IMR-90 (cell line): Measurements from ENCODE around the gene PFKFB1.

ENCODE experiments used
- BHLHE40 ChIP-seq: fragments of 150-350 bp; IDR thresholded peaks from 2 replicates; pipeline ENCODE4 v1.6.1; 2016; ENCODE audit warnings: mild to moderate bottlenecking, low read depth, low read length
- CEBPB ChIP-seq: IDR thresholded peaks from 2 replicates; pipeline ENCODE4 v1.6.1; 2012; ENCODE audit warnings: low read depth, low read length, improper control_type of control experiment
- CHD1 ChIP-seq: IDR thresholded peaks from 2 replicates; pipeline ENCODE4 v1.6.1; 2012; ENCODE audit warnings: low read depth, low read length, improper control_type of control experiment
- CTCF ChIP-seq: conservative IDR thresholded peaks from 2 replicates; pipeline ENCODE4 v1.5.1; 2012; ENCODE audit warnings: mild to moderate bottlenecking, low read depth, low read length, improper control_type of control experiment
- FOS ChIP-seq: fragments of 150-350 bp; IDR thresholded peaks from 2 replicates; pipeline ENCODE4 v1.6.1; 2016; ENCODE audit warnings: low read depth, low read length
- MAFK ChIP-seq: IDR thresholded peaks from 2 replicates; pipeline ENCODE4 v1.6.1; 2012; ENCODE audit warnings: low read depth, low read length, improper control_type of control experiment
- MAZ ChIP-seq: IDR thresholded peaks from 2 replicates; pipeline ENCODE4 v1.6.1; 2012; ENCODE audit warnings: low read depth, mild to moderate bottlenecking, low read length, improper control_type of control experiment, moderate library complexity, borderline replicate concordance
- MXI1 ChIP-seq: IDR thresholded peaks from 2 replicates; pipeline ENCODE4 v1.6.1; 2012; ENCODE audit warnings: low read depth, mild to moderate bottlenecking, low read length, moderate library complexity, borderline replicate concordance
- POLR2A ChIP-seq: IDR thresholded peaks from 2 replicates; pipeline ENCODE4 v1.6.1; 2012; ENCODE audit warnings: mild to moderate bottlenecking, low read depth, low read length
- RAD21 ChIP-seq: IDR thresholded peaks from 2 replicates; pipeline ENCODE4 v1.6.1; 2012; ENCODE audit warnings: low read length, improper control_type of control experiment
- RCOR1 ChIP-seq: IDR thresholded peaks from 2 replicates; pipeline ENCODE4 v1.6.1; 2012; ENCODE audit warnings: mild to moderate bottlenecking, low read length, improper control_type of control experiment; ENCODE audit not compliant: insufficient replicate concordance
- RFX5 ChIP-seq: IDR thresholded peaks from 2 replicates; pipeline ENCODE4 v1.8.0; 2012; ENCODE audit warnings: low read depth, mild to moderate bottlenecking, low read length, moderate library complexity
- SMC3 ChIP-seq: fragments of 150-350 bp; IDR thresholded peaks from 2 replicates; pipeline ENCODE4 v1.6.1; 2016; ENCODE audit warnings: low read depth, mild to moderate bottlenecking, antibody characterized with exemption, low read length, moderate library complexity
- USF2 ChIP-seq: fragments of 150-350 bp; IDR thresholded peaks from 2 replicates; pipeline ENCODE4 v1.6.1; 2017; ENCODE audit warnings: mild to moderate bottlenecking, antibody characterized with exemption, low read length, low read depth

DNA sequence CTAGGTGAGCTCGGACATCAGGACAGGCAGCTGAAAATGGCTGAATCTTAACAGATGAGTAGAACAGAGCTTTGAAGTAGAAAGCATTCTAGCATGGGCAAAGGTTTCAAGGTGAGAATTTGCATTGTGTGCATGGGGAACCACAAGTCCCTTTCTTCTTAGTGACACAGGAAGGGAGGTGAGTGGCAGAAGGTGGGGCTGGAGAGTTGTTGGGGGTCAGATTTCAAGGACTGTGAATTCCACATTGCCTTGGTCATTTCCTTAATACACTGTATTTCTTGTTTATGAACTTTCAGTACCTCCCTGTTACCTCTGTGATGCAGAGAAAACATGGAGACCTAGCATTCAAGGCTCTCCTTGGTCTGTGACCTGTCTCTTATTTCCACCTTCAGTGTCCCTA is 10.2 kb upstream of the PFKFB1 start:
- TF ChIP-seq CTCF (no peak), BHLHE40 (no peak), POLR2A (no peak), MAZ (no peak), CEBPB (no peak), CHD1 (no peak), RCOR1 (no peak), MAFK (no peak), USF2 (no peak), MXI1 (no peak), RAD21 (no peak), SMC3 (no peak), RFX5 (no peak), FOS (no peak)
